IPS DF 4.7 (cell line): Measurements from ENCODE around the gene DCTN3.
A peak's percentile ranks its signal among the peaks of the same experiment; 100 is the strongest.
"Not testable (repeated sequence)": the region's sequence is repeated elsewhere in the genome, so short reads cannot be mapped to it uniquely, and the experiment has no call there.

Experiments used
- DNase-seq: peaks from one replicate; pipeline ENCODE4 v3.0.0-alpha.2; 2013; ENCODE audit warnings: low spot score; ENCODE audit errors: extremely low read depth

Gene DCTN3

DNA sequence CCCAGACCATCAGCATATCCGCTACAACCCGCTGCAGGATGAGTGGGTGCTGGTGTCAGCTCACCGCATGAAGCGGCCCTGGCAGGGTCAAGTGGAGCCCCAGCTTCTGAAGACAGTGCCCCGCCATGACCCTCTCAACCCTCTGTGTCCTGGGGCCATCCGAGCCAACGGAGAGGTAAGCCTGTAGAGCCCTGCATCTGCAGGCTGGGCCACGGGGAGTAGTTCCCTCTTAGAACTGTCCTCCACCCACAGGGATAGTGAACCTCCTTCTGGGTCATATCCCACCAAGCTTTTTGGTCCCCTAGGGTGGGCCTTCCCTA, 26.7 kb upstream of the DCTN3 start:
- no peak for DNase-seq

DNA sequence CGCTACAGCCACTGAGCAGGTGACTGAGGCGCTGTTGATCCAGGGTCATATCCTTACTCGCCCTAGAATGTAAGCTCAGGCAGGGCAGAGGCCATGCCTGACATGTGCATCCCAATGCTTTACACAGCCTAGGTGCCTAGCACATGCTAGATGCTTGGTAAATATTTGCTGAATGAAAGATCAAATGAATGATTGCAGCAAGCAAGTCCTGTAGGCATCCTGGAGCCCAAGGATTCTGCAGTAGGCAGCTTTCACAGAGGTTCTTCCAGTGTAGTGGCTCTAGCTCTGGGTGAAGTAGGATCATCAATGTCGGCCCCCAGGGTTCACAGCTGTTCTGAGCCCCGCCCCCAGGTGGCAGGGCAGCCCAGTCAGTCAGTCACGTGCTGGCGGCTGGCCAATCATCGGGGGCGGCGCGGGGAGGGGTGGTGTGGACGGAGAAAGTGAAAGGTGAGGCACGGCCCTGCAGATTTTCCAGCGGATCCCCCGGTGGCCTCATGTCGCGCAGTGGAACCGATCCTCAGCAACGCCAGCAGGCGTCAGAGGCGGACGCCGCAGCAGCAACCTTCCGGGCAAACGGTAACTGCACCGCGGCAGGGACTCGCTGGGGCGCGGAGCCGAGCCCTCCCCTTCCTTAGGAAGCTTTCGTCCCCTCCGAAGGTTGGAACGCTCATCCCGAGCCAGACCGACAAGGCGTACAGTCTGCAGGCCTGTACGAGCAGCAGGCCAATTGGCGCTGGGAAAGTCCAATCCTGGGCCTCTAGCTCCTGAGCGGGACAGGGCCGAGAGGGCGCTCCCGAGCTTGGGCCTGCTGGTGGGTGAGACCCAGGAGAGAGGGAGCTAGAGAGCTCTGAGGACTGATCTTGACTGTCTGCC, 26.2 kb upstream of the DCTN3 start, which contains the start of gene GALT:
Gene GALT, plus strand, starts transcription at position 465 of the 873 bp plus-strand sequence. Its CDS starts 30 bp downstream, at position 495.
- no peak for DNase-seq

DNA sequence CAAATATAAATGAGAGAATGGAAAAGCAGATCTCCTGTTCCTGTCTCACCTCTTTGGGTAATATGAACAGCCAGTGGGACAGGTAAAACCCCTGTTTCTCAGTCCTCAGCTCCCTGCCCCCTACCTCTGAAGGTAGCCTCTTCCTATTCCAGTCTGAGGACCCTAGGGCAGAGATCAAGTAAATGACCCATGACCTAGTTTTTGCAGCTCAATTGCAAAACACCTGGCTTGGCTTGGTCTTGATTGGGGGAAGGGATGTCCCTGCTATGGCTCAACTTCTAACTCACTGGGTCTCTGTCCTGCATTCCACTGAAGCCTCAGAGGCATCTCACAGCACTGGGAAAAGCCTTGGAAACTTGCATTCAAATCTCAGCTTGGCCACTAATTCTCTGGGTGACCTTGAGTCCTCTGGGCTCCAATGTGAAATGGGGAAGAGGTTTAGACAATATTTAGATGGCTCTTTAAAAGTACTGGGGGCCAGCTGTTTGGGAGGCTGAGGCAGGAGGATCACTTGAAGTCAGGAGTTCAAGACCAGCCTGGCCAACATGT, 24.5 kb upstream of the DCTN3 start:
- DNase-seq: no peak

DNA sequence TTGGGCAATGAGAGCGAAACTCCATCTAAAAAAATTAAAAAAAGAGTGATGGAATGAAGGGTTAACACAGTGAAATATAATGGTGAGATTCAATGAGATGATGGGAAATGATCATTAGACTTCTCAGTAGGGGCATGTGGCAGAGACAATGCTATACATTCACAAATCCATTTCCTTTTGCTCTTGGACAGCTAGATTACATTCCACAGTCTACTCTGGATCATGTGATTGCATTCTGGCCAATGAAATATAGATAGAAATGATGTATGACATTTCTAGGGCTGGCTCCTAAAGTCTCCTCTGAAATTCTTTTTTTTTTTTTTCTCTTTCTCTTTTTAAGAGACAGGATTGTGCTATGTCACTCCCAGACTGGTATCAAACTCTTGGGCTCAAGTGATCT, 22.4 kb upstream of the DCTN3 start:
- no peak for DNase-seq

DNA sequence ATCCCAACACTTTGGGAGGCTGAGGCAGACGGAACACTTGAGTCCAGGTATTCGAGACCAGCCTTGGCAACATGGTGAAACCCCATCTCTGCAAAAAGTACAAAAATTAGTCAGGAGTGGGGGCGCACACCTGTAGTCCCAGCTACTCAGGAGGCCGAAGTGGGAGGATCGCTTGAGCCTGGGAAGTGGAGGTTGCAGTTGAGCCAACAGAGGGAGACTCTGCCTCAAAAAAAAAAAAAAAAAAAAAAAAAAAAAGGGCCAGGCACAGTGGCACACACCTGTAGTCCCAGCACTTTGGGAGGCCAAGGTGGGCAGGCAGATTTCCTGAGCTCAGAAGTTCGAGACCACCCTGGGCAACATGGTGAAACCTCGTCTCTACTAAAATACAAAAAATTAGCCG, 19.0 kb upstream of the DCTN3 start:
- DNase-seq: not testable (repeated sequence)

DNA sequence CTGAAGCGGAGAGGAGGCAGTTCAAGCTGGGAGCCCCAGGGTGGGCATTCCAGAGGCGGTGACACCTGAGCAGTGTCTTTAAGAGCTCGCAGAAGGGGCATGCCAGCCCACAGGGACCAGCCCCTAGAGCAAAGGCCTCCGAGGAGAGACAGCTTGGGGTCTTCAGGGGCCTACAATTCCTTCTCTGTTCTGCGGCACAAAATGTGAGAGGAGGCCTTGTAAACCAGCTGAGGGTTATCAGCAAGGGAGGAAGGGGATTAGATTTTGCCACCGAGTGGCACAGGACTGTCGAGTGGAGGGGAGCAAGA, 17.8 kb upstream of the DCTN3 start:
- DNase-seq: no peak

DNA sequence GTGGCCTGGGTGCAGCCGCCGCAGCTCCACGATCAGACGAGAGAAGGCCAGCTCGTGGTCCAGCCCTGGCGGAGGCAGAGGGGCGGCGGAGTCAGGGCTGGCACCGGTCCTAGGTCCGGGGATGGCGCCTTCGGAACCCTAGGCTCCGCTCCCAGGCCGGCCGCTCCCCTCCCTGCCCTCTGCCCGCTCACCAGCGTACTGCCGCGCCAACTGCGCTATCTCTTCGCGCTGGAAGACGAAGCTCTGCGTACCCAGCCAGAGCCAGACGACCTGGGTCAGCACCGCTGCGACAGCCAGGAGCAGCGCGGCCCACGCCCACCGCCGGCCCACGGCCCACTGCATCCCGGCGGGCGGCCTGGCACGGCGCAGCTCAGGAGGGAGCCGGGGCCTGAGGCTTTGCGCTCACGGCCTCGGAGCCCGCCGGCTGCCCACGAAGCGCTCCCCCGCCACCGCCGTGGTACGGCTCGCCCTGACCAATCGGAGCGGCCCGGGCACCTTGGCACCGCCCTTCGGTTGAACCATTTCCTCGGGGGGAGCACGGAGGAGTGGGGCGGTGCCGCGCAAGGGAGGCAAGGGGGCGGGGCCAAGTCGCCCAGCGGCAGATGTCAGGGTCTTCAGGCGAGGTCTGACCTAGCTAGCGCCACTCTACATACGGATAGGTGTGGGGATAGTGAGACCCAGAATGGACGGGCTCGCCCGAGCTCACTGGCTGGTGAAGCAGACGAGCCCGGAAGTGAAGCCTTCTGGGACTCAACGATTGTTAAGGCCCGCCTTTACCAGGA, 17.3 kb upstream of the DCTN3 start, which contains the start of gene SIGMAR1:
Gene SIGMAR1, minus strand, starts transcription at position 432 of the 782 bp plus-strand sequence. Its CDS starts 90 bp downstream, at position 342.
- DNase-seq: peak; percentile 69

DNA sequence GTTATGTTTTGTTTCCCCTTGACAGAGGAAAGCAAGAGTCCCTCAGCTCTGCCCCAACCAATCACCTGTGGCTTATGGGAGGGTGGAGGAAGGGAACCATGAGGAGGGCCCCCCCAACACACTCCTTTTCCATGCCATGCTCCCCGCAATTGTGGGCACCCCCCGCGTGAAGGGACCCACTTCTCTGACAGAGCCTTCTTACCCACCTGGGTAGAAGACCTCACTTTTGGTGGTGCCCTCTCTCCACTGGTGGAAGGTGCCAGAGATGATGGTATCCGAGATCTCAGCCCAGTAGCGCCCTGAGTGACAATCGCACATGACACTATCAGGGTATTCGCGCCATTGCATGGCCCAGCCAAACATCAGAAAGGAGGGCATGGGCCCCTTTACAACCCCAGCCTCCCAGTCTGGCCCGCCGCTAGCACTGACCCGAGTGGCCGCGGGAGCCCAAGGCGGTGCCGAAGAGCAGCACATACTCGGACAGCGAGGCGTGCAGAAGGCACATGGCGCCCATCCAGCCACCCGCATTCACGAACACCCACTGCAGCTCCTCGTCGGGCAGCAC, 16.6 kb upstream of the DCTN3 start:
- DNase-seq: no peak

DNA sequence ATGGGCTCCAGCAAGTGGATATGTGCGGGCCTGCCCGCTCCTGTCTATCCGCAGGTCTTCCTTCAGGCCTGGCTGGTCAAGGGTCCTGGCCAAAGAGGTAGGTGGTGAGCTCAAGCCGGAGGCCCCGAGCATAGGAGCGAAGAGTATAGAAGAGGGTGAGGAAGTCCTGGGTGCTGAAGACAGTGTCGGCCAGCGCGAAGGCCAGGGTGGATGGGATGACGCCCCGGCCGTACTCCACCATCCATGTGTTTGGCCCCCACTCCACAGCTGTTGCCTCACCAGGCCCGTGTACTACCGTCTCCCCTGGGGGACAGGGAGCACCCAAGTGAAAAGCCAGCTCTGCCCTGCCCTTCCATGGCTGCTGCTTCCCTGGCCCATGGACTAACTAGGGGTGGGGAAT, 15.3 kb upstream of the DCTN3 start:
- no peak for DNase-seq

DNA sequence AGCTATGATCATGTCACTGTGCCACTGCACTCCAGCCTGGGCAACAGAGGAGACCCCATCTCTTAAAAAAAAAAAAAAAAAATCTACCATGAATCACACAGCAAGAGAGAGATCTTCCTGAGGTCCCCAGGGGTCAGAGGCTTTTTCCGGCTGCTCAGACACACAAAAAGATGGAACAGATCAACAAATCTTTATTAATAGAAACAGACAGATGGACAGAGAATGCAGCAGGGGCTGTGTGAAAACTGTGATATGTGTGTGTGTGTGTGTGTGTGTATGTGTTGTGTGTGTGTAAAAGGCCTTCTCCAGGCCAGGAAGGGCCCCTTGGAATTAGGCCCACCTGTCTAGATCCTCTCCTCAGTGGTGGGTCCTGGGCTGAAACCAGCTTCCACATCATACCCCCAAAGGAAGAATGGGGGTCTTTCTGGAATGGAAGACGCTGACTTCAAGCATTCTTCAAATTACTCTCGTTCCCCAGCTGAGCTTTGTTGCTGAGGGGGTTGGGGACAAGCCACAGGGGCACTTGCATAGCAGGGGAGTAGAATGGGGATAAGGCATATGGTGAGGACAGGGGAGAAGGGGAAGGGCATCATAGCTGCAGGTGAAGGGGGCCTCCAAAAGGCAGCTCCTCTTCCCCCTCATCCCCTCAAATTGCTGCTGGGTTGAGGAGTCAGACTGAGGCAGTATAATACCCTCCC, 14.4 kb upstream of the DCTN3 start:
- no peak for DNase-seq

DNA sequence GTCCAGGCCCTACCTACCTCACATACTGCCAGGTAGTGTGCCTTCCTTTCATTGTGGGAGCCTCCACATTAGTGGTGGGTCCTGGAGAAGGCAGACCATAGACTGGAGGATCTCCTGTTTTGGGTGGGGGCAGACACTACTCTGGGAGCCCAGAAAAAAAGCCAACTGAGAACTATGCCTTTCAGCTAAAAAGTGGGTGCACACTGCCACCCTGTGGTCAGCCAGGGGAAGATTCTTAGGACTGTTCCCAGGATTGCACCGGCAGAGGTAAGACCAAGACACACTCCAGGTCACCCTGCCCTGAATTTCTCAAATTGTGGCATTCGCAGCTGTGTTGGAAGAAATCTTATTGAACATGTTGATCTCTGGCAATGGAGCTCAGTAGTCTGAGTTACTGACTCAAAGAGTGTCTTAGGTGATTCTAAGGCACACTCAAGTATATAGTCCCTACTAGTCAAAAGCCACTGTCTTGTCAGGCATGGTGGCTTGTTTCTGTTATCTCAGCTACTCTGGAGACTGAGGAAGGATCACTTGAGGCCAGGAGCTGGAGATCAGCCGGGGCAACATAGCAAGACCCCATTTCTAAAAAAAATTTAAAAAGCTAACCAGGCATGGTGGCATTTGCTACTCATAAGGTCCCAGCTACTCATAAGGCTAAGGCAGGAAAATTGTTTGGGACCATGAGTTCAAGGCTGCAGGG, 13.7 kb upstream of the DCTN3 start:
- no peak for DNase-seq

DNA sequence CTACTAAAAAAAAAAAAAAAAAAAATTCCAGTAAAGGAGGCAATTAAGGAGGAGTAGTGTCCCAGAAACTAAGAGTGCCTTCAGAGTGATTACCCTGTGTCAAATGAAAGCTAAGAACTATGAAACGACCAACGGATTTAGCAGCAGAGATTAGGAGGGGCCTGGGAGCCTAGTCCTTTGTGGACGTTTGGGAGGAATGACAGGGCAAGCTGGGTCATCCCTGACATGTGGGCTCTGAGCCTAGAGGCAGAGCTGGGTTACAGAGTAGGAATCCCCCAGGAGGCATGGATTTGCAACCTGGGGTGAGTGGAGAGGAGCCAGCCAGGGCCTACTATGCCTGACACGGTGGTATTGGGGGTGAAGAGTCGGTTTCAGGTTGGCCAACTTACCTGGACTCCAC, 12.9 kb upstream of the DCTN3 start:
- no peak for DNase-seq

DNA sequence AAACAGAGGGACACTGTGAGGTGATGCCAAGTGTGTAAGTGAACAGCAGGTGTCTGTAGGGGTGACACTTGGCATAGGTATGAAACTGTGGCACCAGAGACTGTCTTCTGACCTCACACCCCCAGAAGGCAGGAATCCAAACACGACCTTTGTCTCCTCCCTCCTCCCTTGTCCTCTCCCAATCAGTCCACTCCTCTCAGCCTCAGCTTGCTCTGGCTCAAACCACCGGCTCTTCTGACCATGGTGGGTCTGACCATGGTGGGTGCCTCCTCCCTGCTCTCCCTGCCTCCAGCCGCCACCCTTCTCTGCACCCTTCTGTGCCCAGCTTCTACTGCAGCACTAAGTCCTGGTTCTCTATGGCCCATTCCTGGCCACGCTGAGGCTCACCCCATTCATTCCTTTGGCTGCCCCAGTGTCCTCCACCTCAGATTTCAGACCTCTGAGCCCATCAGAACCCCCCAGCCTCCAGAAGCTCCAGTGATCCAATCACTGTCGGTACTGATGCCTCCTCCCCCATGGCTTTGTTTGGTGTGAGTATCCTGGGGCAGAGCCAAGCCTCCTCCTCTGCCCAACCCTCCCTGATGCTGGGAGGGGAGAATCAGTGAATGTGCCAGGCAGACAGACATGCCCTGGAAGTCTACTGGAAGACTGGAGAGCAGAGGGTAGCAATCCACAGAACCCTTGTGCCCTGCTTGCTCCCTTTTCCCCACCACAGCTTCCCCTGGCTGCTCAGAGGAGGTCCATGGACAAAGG, 10.3 kb upstream of the DCTN3 start:
- DNase-seq: no peak

DNA sequence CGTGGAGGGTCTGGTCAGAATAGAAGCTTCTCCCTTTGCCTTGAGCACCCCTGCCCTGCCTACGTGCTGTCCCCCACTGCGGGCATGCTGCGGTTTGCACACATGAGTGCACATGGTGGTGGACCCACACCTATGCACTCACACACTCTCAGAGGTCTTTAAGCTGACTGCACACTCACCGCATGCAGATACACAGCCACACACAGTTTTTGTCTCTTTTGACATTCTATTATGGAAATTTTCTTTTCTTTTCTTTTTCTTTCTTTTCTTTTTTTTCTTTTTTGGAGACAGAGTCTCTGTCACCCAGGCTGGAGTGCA, 9.2 kb upstream of the DCTN3 start:
- DNase-seq: no peak

DNA sequence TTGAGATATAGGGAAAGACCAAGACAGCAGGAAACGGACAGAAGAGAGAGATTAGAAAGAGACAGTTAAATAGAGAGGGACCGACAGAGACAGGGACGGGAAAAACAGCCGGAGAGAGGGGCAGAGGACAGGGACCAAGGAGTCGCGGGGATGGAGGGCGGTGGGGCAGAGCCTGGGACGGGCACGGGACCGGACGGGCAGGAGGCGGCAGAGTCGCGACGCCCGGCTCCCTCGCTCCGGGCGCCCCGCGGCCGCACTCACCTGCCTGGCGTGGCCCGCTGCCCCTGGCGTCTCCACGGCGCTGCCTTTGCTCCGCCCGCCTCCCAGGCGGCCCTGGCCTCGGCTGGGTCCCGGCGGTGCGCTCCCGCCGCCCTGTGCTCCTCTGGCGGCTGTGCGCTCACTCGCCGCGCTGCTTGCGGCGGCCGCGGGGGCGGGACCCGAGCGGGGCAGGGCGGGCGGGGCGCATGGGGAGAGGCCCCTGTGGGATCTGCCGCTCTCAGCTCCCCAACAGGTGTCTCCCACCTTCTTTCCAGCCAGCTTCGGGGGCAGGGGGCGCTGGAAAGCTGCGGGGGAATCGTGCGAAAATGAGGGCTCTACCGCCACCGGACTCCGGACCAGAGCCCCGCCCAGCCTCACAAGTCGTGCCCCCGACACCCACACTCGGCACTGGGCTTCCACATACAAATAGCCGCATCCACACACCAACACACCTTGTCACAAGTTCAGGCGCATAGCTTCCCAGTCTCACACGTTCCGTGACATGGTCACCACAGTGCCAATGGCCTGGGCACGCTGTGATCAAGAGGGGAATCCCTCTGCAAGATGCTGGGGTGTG, 8.6 kb upstream of the DCTN3 start, which contains the start of gene ARID3C:
Gene ARID3C, minus strand, starts transcription at position 411 of the 835 bp plus-strand sequence. CDS start 1,052 bp downstream, outside the sequence.
- no peak for DNase-seq

DNA sequence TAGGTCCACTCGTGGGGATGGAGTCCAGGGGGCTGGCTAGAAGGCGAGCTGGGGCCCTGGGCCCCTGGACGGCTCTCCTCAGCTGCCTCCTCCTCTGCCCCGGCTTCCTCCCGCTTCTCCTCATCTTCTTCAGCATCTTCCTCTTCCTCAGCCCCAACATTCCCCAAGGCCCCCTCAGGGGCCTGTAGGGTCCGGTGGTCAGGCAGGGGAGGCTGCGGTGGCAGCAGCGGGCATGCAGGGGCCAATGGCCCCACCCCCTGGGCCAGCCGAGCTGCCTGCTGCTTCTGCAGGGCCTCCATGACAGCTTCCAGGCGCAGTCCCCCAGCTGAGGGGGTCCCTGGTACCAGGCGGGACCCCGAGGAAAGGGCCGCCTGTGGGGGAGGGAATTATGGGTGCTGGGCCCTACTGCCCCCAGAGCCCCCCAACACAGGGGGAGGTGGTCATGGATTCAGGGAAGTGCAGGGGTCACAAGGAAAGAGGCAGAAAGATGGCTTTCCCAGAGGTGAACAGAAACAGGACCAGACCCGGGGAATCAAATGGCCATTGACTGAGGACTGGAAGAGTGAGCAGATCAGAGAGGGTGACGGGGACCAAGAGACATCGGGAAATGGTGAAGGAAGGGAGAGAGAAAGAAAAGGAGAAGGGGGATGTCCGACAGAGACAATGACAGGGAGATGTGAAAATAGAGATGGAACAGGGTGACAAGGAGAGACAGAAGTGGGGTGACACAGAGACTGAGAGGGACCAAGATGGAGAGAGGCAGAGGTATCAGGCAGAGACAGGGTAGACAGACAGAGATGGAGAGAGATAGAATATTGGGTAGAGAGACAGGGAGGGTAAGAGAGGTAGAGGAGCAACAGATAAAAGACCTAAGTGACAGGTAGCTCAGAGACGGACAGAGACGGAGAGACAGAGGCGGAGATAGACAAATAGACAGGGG, 7.7 kb upstream of the DCTN3 start:
- DNase-seq: no peak

DNA sequence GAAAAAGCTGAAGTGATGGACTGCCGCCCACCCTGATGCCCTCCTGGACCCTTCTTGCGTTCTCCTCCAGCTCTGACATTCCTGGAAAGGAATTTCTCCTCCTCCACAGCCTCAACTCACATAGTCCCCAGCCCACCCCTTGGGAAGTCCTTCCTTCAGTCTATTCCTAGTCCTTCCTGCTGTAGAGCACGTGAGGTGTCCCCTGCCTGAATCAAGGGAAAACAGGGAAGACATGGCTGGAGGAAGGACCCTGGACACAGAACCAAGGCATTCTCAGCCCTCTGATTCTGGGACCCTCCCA, 4.8 kb upstream of the DCTN3 start:
- no peak for DNase-seq

DNA sequence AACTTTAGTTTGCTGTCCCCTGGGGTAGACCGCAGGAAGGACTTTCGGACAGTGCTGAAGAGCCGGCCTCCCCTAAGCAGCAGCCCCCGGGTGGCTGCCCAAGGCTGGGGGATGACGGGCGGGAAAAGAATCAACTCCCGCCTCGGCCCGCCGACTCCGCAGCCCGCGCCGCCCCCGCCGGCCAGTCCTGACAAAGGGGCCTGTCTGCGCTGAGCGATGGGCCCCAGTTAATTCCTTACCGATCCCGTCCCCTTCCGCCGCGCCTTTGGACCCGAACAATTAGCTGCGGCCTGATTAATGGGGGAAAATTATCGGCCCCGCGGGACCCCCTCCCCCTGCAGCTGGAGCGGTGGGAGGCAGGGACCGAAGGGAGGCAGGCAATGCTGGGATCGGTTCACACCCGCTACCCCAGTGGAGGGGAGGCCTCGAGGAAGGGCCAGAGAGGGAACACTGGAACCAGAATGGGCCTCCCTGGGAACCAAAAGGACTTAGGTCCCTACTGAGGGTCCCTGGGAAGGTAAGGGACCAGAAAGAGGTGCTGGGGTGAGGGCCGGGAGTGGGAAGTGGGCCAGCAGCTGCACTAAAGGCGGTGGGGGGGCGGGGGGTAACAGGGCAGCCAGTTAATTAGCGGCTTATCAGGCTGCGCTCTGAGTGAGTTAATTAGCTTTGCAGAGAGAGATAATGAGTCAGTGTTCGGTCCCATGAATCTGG, 4.3 kb upstream of the DCTN3 start:
- no peak for DNase-seq
